IPS-NIHi11 (cell line): ENCODE data around the gene MAMSTR.
"Not testable (repeated sequence)": the region's sequence is repeated elsewhere in the genome, so short reads cannot be mapped to it uniquely, and the experiment has no call there.

Experiments used
- DNase-seq: peaks from one replicate; pipeline ENCODE4 v3.0.0; 2012; ENCODE audit warnings: mixed read lengths, low spot score

MAMSTR gene

DNA sequence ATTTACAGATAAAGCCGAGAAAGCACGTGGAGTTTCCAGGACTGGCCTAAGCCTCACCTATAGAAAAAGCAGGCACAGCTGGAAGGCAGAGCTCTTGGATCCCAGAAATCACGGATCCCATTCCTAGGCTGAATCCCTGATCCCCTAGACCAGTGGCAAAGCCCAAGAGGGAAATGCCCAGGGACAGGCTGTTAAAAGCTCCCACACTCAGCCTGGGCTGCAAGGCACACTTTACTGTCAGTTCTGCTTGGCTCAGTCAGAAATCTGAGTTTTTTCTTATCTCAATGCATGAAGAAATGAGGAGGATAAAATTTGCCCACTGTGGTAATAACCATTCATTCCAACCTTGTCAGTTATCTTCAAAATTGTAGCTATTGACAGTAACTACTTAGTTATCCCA, 31.7 kb downstream of the MAMSTR start:
- DNase-seq, result no peak

DNA sequence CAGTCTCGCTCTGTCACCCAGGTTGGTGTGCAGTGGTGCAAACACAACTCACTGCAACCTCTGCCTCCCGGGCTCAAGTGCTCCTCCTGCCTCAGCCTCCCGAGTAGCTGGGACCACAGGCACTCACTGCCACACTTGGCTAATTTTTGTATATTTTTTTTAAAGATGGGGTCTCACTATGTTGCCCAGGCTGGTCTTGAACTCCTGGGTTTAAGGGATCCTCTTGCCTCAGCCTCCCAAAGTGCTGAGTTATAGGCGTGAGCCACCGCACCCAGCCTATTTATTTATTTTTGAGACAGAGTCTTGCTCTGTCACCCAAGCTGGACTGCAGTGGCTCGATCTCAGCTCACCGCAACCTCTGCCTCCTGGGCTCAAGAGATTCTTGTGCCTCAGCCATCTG, 32.9 kb downstream of the MAMSTR start:
- not testable (repeated sequence) for DNase-seq

DNA sequence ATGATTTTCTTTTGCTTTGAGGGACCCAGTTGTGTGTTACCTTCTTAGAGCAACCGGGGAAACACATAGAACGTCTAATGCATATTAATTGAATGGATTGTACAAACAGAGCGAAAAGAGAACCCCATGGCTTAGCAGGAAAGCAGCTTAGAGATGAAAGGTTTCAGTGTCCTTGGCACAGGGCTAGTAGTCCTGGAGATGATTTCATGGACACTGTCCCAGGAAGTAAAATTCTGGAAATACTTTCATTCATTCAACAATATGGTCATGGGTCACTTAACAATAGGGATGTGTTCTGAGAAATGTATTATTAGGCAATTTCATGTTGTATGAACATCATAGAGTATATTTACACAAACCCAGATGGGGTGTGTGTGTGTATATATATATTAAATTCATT, 33.4 kb downstream of the MAMSTR start:
- DNase-seq, result no peak

DNA sequence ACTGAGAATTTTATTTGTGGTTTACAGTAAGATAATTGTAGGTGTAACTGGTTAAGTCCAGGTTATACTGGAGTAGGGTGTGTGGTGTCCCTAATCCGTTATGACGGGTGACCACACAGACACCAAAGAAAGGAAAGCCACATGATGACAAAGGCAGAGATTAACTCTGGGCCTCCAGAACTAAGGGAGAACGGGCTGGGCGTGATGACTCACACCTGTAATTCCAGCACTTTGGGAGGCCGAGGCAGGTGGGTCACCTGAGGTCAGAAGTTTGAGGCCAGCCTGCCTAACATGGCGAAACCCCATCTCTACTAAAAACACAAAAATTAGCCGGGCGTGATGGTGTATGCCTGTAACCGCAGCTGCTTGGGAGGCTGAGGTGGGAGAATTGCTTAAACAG, 33.9 kb downstream of the MAMSTR start:
- DNase-seq, result no peak

DNA sequence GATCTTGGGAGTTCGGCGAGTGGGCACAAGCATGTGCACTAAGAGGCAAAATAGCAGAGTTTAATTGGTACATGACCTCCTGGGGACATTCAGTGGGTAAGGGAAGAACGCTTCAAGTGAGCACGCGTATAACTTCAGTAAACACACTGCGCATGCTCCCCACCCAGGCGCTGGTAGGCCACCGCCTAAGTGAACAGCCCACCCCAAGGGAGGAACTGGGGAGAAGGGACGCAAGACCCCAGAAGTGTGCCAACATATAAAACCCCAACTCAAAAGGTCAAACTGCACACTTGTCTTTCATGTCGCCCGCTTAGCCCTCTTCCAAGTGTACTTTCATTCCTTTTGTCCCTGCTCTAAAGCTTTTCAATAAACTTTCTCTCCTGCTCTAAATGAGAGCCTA, 36.2 kb downstream of the MAMSTR start:
- no peak for DNase-seq

DNA sequence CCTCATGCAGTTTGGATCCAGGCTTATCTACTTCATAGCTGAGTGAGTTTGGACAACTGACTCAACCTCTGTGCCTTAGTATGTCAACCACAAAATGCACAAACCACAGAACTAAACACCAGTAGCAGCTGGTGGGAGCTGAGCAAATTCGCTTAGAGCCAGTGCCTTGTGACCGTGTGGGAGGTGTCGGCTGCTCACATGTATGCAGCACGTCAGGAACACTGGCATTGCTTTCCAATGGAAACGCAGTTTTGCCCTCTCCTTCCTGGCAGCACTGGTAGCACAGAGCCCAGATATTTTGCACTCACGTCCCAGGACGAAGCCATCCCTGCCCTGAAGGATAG, 38.4 kb downstream of the MAMSTR start:
- DNase-seq, result no peak

DNA sequence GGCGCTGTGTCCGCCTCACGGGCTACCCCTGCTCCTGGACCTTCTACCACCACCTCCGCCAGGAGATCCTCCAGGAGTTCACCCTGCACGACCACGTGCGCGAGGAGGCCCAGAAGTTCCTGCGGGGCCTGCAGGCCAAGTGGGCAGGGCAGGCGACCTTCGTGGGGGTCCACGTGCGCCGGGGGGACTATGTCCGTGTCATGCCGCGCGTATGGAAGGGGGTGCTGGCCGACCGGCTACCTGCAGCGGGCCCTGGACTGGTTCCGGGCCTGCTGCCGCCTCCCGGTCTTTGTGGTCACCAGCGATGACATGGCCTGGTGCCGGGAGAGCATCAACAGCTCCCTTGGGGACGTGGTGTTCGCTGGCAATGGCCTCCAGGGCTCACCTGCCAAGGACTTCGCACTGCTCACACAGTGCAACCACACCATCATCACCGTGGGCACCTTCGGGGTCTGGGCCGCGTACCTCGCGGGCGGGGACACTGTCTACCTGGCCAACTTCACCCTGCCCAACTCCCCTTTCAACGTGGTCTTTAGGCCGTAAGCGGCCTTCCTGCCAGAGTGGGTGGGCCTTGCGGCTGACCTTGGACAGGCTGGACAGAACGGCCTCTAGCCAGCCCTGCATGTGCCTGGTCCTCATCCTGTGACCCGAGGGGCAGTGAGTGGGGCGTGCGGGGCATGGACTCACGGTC, 38.9 kb downstream of the MAMSTR start:
- DNase-seq, result no peak

DNA sequence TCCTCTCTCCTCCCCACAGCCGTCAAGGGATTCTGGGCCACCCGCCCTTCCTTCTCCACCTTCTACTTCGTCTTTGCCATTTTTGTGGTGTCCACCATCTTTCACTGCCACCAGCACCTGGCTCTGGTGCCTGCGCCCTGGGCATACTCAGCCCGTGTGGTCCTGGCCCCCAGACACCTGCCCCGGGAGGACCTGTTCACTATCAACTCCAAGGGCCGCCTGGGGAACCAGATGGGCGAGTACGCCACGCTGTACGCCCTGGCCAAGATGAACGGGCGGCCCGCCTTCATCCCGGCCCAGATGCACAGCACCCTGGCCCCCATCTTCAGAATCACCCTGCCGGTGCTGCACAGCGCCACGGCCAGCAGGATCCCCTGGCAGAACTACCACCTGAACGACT, 39.5 kb downstream of the MAMSTR start:
- DNase-seq, result not testable (repeated sequence)

DNA sequence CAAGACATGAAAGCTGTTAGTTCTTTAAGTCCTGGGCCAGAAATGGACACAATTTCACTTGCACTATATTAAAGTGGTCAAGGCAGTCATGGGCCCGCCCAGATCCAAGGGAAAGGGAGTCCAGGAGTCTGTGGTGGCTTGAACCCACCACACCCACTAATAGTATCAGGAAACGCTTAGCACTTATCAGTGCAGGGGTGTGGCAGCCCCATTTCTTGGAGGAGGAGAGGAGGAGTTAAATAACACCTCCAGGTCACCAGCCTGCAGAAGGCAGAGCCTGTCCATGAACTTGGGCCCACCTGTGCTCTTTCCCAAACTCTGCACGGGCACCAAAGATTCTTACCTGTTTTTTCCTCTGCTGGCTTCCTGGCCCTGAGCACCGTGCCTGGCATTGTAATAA, 41.3 kb downstream of the MAMSTR start:
- DNase-seq, result no peak

DNA sequence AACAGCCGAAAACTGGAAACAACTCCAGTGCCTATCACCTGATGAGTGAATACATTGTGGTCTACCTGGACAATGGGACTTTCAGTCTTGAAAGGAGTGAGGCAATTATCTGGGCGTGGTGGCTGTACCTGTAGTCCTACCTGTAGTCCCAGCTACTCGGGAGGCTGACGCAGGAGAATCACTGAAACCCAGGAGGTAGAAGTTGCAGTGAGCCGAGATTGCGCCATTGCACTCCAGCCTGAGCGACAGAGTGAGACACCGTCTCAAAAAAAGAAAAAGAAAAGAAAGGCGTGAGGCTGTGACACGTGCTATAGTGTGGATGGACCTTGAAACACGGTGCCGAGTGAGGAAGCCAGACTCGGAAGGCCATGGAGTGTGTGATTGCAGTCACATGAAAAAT, 42.6 kb downstream of the MAMSTR start:
- DNase-seq, result no peak

DNA sequence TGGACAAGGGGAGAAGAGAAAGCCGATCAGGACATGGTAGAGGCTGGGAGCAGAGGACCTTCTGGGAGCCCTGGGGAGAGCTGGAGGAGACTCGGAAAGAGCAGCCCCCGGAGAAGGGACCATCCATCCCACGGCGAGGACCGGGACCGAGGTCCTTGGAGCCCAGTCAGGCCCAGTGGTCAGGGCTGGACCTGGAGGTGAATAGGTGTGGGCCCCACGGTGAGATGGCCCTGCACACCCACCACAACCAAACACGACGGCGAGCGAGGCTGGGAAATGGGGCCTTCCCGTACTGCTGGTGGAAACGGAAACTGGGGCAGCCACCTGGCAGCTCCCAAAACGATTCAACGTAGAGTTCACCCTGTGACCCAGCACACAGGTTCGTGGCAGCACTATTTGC, 43.0 kb downstream of the MAMSTR start:
- no peak for DNase-seq

DNA sequence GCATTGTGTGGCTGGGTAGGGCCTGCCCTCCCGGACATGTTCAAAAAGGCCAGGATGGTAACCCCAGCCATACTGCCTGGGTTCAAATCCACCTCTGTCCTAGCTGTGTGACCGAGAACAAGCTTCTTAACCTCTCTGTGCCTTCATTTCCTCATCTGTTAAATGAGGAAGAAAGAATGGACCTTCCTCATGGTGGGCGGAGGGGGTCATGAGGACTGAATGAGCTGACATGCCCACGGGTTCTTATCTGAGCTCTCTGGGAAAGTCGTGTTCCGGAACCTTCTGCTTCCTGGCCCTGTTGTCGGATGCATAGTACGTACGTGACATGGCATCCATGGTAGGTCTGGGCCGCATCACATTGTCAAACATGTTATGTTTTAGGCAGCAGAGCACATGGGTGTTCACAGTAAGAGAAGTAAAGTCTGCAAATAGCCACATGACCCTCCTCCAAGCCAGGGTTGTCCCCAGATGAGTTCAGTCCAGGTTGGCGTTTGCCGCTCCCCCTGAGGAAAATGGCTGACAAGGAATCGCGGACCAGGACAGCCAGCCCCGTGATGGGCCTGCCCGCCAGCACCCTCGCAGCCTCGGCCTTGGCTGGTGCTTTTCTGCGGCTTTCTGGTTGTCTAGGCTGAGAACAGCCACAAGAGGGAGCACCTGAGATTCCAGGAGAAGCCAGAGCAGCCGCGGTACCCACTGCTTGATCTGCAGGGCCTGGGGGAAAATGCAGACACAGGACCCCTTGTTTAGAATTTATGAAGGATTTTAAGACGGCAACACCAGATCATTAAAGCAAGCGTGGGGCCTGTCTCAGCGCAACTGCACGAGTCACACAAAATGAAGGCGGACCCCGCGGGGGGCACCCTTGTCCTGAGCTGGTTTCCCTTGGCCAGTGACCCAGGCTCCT, 44.4 kb downstream of the MAMSTR start:
- peak; percentile 97 for DNase-seq

DNA sequence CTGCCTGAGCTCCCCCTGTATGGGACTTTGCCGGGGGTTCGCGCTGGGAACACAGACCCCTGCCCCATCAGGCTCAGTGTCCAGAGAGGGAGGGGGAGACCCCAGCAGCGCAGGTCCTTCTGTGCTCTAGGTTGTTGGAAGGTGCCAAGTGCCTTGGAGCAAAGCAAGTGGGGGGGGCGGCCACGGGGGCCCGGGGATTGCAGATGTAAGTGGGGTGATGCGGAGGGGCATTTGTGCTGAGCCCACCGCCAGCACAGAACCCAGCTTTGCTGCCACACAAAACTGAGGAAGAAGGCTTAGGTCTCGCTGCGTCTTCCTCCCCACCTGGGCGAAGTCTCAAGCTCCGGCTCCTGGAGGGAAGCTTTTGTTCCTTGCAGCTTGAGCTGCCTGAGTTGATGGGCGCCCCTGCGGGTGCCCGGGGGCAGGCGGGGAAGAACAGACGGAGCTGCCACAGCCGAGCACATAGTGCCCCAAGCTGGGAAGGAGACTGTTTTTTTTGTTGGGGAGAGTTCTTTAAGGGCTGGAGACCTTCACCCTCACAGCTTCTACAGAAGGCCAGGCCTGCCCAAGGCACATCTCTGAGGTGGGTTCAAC, 45.2 kb downstream of the MAMSTR start:
- DNase-seq, result no peak

DNA sequence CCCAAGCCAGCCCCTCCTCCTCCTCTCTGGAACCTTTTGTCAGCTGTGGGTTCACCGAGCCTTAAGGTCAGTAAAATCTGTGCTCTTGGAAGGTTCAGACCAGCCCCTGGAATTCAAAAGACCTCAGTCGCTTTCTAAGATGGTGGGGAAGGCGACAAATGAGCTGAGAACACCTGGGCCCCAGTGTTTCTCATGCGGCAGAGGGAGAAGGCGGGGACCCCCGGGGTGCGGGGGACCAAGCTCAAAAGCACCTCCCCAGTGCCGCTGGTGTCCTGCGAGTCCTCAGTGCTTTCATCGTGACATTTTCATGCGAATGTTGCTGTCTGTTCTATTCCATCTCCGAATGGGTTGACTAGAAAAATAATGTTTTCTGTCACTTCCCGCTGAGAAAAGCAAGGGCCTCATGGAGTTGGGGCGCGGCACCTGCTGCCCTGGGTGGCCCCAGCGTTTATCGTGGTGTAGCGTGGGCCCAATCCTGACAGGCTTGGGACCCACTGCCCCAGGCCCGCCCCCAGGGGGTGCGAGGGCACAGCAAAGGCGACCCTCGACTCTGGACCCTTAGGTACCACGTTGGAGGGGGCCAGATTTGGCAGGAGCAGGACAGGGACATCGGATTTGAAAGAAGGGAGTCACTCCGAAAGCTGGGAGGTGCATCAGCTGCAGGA, 46.0 kb downstream of the MAMSTR start:
- no peak for DNase-seq

DNA sequence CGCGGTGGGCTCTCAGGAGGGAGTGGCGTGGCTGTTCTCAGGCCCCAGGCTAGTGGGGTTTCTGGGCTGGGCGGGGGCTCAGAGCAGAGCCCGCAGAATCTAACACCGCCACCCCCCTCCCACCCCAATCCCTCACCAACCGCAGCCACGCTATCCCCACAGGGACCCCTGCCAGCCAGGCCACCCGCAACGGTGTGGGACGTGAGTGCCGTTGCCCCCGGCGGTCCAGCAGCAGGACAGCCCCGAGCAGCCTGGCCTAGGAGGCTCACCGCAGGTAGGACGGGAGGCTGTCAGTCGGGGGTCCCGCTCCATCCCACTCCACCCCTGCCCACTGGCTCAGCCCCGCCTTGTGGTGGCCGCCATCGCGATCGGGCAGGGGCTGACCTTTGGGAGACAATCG, 46.5 kb downstream of the MAMSTR start, which contains the start of gene NTN5:
Gene NTN5 (minus strand): TSS at position 24 of the 400 bp plus-strand sequence. CDS start 2,031 bp downstream, outside the sequence.
- no peak for DNase-seq

DNA sequence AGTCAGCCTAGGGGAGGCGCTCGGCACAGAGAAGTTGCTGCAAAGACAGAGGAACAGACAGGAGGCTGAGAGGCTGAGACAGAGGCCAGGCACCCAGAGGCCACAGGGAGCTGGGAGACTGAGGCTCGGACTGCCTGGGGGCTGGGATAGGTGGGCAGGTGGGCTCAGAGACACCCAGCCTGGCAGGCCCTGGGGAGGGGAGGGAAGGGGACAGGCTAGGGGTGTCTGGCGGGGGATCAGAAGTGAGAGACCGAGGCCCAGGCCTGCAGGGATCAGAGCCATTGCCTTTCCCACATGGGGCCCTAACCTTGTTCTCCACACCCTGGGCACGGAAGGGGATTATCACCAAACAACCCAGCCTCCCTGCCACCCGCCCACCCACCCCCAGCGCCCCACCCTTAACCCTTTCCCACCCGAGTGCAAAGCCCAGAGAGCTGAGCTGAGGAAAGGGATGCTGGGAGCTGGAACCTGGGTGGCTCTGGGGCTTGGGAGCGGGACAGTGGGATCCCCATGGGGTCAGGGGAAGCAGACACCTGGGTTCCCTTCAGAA, 48.0 kb downstream of the MAMSTR start:
- no peak for DNase-seq

DNA sequence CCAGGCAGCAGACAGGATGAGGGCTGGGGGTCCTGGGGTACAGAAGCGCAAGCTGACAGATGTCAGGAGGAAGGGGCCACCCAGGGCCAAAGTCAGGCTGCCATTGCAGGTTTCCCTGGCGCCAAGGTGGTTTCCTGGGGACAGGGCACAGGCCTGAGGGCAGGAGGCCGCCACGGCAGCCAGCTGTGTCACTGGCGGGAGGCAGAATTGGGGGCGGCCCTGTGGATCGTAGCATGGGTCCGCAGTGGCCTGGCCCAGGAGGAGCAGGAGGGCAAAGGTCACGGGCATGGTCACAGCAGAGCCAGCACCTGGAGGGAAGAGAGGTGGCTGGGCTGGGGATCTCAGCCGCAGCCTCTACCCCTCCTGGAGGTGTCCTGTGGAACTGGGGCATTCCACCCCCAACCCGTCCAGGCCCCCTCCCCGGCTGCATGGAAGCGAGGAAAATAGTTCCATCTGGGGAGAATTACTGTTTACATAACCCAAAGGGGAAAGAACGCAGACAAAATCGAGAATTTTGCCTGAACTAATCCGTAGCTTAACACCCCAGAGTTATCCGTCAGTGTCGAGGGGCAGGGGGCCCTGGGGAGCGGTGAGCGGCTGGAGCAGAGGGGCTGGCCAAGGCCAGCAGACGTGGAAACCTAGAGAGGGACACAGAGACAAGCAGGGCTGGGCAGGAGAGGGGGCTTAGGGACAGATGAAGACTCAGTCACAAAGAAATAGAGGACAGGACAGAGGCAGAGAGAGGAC, 48.7 kb downstream of the MAMSTR start:
- DNase-seq, result no peak

DNA sequence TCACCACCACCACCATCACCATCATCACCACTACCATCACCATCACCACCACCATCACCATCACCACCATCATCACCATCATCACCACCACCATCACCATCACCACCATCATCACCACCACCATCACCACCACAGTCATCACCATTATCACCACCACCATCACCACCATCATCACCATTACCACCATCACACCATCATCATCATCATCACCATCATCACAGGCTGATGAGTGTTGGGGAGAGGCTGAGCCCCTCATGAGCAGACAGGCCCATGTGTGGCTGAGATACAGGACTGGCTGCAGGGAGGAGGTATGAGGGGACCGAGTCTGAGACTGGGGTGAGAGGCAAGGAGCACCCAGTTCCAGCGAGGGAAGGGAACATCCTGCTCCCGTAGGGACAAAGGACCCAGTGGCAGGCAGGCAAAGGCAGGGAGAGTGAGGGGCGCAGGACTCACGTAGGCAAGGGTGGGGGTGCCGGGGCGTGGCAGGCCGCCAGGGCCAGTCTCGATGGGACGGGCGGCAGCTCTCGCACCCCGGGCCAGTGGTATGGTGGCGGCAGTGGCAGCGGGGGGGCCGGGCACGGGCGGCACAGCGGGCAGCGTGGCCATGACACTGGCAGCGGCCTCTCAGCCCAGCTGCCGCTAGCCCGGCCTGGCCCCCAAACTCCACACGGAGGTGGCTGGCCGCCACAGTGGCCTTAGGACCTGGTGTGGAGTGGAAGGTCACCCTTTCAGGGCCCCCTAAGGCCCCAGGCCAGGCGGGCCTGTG, 49.4 kb downstream of the MAMSTR start:
- no peak for DNase-seq

DNA sequence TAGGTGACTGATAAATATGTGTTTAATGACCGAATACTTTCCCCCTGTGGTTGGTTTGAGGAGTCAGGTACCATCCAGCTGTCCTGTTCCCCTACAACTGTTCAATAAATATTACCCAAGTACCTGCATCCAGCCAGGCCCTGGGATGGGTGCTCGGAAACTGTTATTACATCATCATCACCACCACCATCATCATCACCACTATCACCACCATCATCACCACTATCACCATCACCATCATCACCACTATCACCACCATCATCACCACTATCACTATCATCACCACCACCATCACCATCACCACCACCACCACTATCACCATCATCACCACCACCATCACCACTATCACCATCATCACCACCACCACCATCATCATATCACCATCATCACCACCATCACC, 50.8 kb downstream of the MAMSTR start:
- no peak for DNase-seq

DNA sequence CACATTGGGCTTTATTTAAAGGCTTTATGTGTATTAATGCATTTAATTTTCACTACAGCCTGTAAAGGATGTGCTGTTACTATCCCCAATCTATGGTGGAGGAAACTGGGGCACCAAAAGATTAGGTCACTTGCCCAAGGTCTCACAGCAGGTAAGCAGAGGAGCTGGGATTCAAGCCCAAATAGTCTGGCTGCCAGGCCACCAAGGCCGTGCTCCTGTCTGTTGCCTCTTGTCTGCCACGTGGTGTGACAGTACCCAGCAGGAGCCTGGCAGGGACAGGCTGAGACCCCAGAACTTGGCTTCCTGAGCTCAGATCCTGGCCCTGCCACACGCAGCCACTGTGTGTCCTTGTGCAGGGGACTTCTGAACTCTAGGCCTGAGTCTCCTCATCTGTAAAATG, 51.2 kb downstream of the MAMSTR start:
- no peak for DNase-seq

DNA sequence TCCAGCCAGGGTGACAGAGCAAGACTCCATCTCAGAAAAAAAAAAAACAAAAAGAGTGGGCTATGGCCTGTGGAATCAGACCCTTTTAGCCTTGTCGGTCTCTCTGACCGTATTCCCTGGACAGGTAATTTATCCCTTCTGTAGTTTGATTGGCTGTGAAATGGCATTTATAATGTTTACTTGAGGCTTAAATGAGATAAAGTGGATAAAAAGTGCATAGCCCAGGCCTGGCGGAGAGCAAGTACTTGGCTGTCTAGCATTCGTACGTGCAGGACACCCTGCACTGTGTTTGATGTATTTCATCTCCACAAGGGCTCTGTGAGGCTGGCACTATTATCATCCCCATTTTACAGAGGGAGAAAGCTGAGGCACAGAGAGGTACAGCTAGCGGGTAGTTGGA, 53.7 kb downstream of the MAMSTR start:
- no peak for DNase-seq
